ENCODE data around the gene CHURC1. TPM values are rescaled to one million over a fixed set of nuclear protein-coding genes. Genes with fewer than 3 reads are reported as not detected.
"Not testable (repeated sequence)": the region's sequence is repeated elsewhere in the genome, so short reads cannot be mapped to it uniquely, and the experiment has no call there.

Gene CHURC1
- polyA plus RNA-seq, 1 of the 3 experiments (the other 2 are of a cell fraction), result 66.8 TPM

- no peak for TF ChIP-seq MXI1 (IDR thresholded peaks at IDR 0.05; ENCODE audit: low read depth, low read length)
- no peak for TF ChIP-seq RAD21 (IDR thresholded peaks at IDR 0.05; ENCODE audit: low read length)
- TF ChIP-seq RCOR1 (IDR thresholded peaks at IDR 0.05; ENCODE audit: low read length), result no peak
- TF ChIP-seq RXRA (IDR thresholded peaks at IDR 0.05; ENCODE audit: borderline replicate concordance, low read depth), result no peak
Measured at GRCh38 chr14:64912261-64912660, 2.0 kb upstream of the CHURC1 start (continued).

- Histone ChIP-seq H3K4me1 (ENCODE audit: control insufficient read depth in 1 of 2, insufficient read depth in 2 of 2, low read depth in 1 of 2, low read length in 1 of 2) (peaks cover 9 to 12% of the 10 kb centered on the region in 2 experiments; a peak in 3 of 4 replicates), H3K4me3 (ENCODE audit: low read depth in 2 of 2, low read length in 1 of 2) (peak overlapping the region; percentile 79 to 97; a peak in 3 of 4 replicates), H3K79me2 (ENCODE audit: insufficient read depth) (peaks cover 42% of the 10 kb centered on the region), H2AFZ (ENCODE audit: low read depth) (peak overlapping the region; percentile 91), H3K4me2 (peak overlapping the region; percentile 78), H3K27ac (ENCODE audit: low read depth in 2 of 2, low read length in 1 of 2) (peak overlapping the region in 1 of 2 experiments; percentile 86; a peak in 1 of 4 replicates)
- H3K9ac ChIP-seq; POLR2A ChIA-PET; DNase-seq; H3K9me3 ChIP-seq; H3K36me3 ChIP-seq (replicated peaks in 1 of 2; ENCODE audit: control insufficient read depth in 1 of 2, insufficient read depth in 2 of 2, low read length in 1 of 2); H4K20me1 ChIP-seq (ENCODE audit: insufficient read depth); H3K27me3 ChIP-seq (ENCODE audit: insufficient read depth); H3K9me2 ChIP-seq; H3F3A ChIP-seq (replicated peaks; ENCODE audit: insufficient read depth): not testable (repeated sequence)
- 63% methylated on average over 5 of the region's 5 CpGs for WGBS (ENCODE audit: low lambda C conversion rate)
- CTCF ChIA-PET, result interaction anchor here (2.1 kb wide), 1 partner anchor 112 kb away, joined by 7 read pairs; no protein-coding TSS in a partner anchor
Measured at GRCh38 chr14:64913477-64913876, 778 bp upstream of the CHURC1 start.

GRCh38 chr14:64915029-64915424, 772 bp downstream of the CHURC1 start:
- DNase-seq, result no peak
- Histone ChIP-seq H3K36me3 (replicated peaks in 1 of 2; ENCODE audit: control insufficient read depth in 1 of 2, insufficient read depth in 2 of 2, low read length in 1 of 2) (peaks cover 0 to 8% of the 10 kb centered on the region in 2 experiments), H2AFZ (ENCODE audit: low read depth) (no peak overlapping the region), H3K9me3 (no peaks in the 10 kb centered on the region), H4K20me1 (ENCODE audit: insufficient read depth) (peaks cover 6% of the 10 kb centered on the region; the same call in 1 of the 2 replicates), H3K79me2 (ENCODE audit: insufficient read depth) (peaks cover 56% of the 10 kb centered on the region), H3K4me3 (ENCODE audit: low read depth in 2 of 2, low read length in 1 of 2) (peak overlapping the region; percentile 79 to 97), H3F3A (replicated peaks; ENCODE audit: insufficient read depth) (peaks cover 3% of the 10 kb centered on the region), H3K4me1 (ENCODE audit: control insufficient read depth in 1 of 2, insufficient read depth in 2 of 2, low read depth in 1 of 2, low read length in 1 of 2) (peaks cover 9 to 15% of the 10 kb centered on the region in 2 experiments; a peak in 3 of 4 replicates), H3K9ac (peak overlapping the region; percentile 96), H3K9me2 (no peaks in the 10 kb centered on the region), H3K4me2 (peak overlapping the region; percentile 78), H3K27me3 (ENCODE audit: insufficient read depth) (no peaks in the 10 kb centered on the region), H3K27ac (ENCODE audit: low read depth in 2 of 2, low read length in 1 of 2) (peak overlapping the region; percentile 86 to 87; a peak in 3 of 4 replicates)
- CTCF ChIA-PET, result interaction anchor here (1.1 to 2.1 kb wide), 5 partner anchors 23 to 150 kb away, joined by 3 to 9 read pairs (median 6); no protein-coding TSS in a partner anchor
- WGBS (ENCODE audit: low lambda C conversion rate), result 27% methylated on average over 4 of the region's 4 CpGs
- POLR2A ChIA-PET, result interaction anchor here (0.5 kb wide), 1 partner anchor 45 kb away, joined by 5 read pairs; no protein-coding TSS in a partner anchor
- TF ChIP-seq NRF1 (IDR thresholded peaks at IDR 0.05; ENCODE audit: low read depth, low read length) (no peak), GATA2 (CRISPR knock-in tag; IDR thresholded peaks at IDR 0.05) (no peak), ELF1 (IDR thresholded peaks at IDR 0.05) (no peak), CTCF (IDR thresholded peaks at IDR 0.05) (no peak)

Measured in SK-N-SH (cell line).